Kidney (tissue), 14 donors: ENCODE measurements around the gene SEC23B. TPM values are rescaled to one million over a fixed set of nuclear protein-coding genes. Genes with fewer than 3 reads are reported as not detected.
A peak's percentile ranks its signal among the peaks of the same experiment; 100 is the strongest.

ENCODE experiments used
- DNase-seq, 5 donors: peaks; one replicate each; pipeline ENCODE4 v3.0.0-alpha.2; 2013 to 2020
- FAIRE-seq: peaks from 2 replicates; lab custom pipeline; 2012; peaks lifted over from hg19 to GRCh38; lab: Jason Lieb, UNC
- H3K27ac ChIP-seq, 2 donors: one replicate each; pipeline ENCODE4 v1.7.0; 2013; ENCODE audit warnings: low read depth in 2 of 2, low read length in 2 of 2, inconsistent platforms in 1 of 2
- H3K27me3 ChIP-seq: one replicate; pipeline ENCODE4 v1.7.1; 2013; ENCODE audit warnings: low read length, inconsistent platforms; ENCODE audit not compliant: control insufficient read depth, insufficient read depth
- H3K36me3 ChIP-seq, 3 donors: one replicate each; pipeline versions ENCODE4 v1.7.0 to v1.7.1; 2013; ENCODE audit warnings: low read length in 3 of 3, control low read depth in 1 of 3, inconsistent platforms in 1 of 3; ENCODE audit not compliant: insufficient read depth in 3 of 3, control insufficient read depth in 2 of 3
- H3K4me1 ChIP-seq, 3 donors: one replicate each; pipeline versions ENCODE4 v1.7.0 to v1.7.1; 2013; ENCODE audit warnings: low read length in 3 of 3, inconsistent platforms in 1 of 3, low read depth in 1 of 3; ENCODE audit not compliant: control insufficient read depth in 2 of 3, insufficient read depth in 2 of 3
- H3K4me3 ChIP-seq, 3 donors: one replicate each; pipeline versions ENCODE4 v1.7.0 to v1.8.1; 2013; ENCODE audit warnings: low read length in 3 of 3, control low read depth in 1 of 3, inconsistent platforms in 1 of 3
- H3K9ac ChIP-seq, 3 donors: one replicate each; pipeline versions ENCODE4 v1.7.0 to v1.7.1; 2013; ENCODE audit warnings: low read length in 3 of 3, control low read depth in 1 of 3, inconsistent platforms in 1 of 3
- H3K9me3 ChIP-seq, 3 donors: one replicate each; pipeline versions ENCODE4 v1.7.0 to v1.7.1; 2013; ENCODE audit warnings: low read length in 3 of 3, control low read depth in 1 of 3, inconsistent platforms in 1 of 3; ENCODE audit not compliant: control insufficient read depth in 2 of 3, insufficient read depth in 1 of 3
- intact Hi-C: fragments of 100-400 bp; cut with DNase I; formaldehyde crosslinking; loops from one replicate; pipeline ENCODE4 v1.11.1; 2022
- polyA plus RNA-seq: library from polyadenylated mRNA; stranded (reverse); fragments of 350-450 nt; fragmentation: Illumina TruSeq; extraction: RNeasy Lipid Tissue Mini Kit (QIAGEN cat#74804); gene quantifications from one replicate; pipeline ENCODE4 v1.2.3, GENCODE V29; 2014; ENCODE audit warnings: low read depth, low replicate concordance; ENCODE audit not compliant: insufficient read depth
- total RNA-seq: library from RNA; stranded (reverse); fragmentation: NEBNext Ultra II Directional; extraction: Animal tissue kit (Norgen Biotek cat#: 25700); gene quantifications from one replicate; pipeline ENCODE4 v1.2.1, GENCODE V29; 2021
- TF ChIP-seq, protein P1 (sequence below): IDR thresholded peaks from 3 replicates; pipeline ENCODE4 v1.5.1; 2012; ENCODE audit warnings: mild to moderate bottlenecking, moderate library complexity, borderline replicate concordance; ENCODE audit not compliant: insufficient read depth; ENCODE audit errors: extremely low read depth
- donor health status: control.
- donor health status: control.
- donor health status: control.
- donor health status: control.
- donor health status: control.
- donor health status: DM: yes; HTN: yes; CAD: no.
- donor health status: Normal renal cell carcinoma (clear cell type).

The SEC23B gene
- total and polyA plus RNA-seq, 2 donors from 2014 or later = 46.4 to 67.3 TPM

DNA sequence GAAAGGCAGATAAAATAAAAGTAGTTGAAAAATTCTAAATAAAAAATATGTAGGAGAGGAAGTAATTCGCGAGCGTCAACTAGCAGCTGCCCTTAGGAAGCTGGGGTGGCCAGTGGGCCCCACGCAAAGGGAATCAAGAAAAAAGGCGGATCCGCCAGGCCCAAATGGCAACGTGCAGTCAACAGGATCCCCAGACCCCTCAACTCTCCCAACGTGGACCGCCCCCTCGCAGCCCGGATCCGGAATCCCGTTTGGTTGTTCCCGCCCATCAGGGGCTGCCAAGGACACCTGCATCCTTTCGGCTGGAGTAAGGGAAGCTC is 41.2 kb upstream of the SEC23B start:
- Histone ChIP-seq H3K4me3 (peak overlapping the region; percentile 86 to 99 (median 93)), H3K4me1 (peaks cover 0 to 11% (median 0%) of the 10 kb centered on the region in 3 donors), H3K36me3 (peaks cover 0 to 5% (median 3%) of the 10 kb centered on the region in 3 donors), H3K27me3 (no peaks in the 10 kb centered on the region), H3K9me3 (no peaks in the 10 kb centered on the region), H3K9ac (peak overlapping the region in 2 of 3 donors; percentile 54 to 62), H3K27ac (no peak overlapping the region)
- FAIRE-seq (no peak), DNase-seq (no peak)
- intact Hi-C loops = no loop called here
- TF ChIP-seq, protein P1, sequence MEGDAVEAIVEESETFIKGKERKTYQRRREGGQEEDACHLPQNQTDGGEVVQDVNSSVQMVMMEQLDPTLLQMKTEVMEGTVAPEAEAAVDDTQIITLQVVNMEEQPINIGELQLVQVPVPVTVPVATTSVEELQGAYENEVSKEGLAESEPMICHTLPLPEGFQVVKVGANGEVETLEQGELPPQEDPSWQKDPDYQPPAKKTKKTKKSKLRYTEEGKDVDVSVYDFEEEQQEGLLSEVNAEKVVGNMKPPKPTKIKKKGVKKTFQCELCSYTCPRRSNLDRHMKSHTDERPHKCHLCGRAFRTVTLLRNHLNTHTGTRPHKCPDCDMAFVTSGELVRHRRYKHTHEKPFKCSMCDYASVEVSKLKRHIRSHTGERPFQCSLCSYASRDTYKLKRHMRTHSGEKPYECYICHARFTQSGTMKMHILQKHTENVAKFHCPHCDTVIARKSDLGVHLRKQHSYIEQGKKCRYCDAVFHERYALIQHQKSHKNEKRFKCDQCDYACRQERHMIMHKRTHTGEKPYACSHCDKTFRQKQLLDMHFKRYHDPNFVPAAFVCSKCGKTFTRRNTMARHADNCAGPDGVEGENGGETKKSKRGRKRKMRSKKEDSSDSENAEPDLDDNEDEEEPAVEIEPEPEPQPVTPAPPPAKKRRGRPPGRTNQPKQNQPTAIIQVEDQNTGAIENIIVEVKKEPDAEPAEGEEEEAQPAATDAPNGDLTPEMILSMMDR = no peak

DNA sequence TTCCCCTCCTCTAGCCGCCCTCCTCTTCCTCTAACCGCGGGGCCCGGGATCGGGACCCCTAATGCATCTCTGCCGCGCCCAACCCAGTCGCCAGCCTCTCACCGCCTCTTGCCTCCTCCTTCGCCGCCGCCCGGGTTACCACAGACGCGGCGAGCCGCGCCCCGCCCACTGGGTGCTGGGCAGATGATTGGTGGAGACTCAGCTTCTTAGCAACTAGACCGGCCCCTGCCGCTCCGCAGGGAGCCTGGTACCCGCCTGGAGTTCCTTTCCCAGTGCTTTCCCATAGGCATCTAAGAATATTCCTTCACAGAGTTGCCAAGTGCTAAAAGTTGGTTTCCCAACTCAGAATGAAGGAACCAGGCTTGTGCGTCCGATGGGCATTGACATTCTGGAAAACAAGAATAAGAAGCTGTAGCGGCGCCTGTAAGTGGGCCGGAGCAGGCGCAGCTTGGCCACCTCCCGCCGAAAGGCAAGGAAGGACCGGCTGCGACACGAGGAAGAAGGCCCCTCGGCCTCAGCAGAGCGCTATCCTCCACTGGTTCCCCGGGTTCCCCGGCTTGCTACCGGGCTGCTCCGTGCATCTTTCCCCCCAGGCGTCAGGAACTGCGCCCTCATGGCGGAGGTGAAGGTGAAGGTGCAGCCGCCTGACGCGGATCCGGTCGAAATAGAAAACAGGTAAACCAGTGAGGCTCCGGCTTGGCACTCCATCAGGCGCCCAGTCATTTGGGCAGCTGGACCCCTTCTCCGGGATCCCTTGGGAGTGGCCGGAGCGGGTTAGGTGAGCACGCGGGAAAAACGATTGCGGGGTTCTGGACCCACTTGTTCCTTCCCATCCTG is 40.6 kb upstream of the SEC23B start, which contains the start of the genes DZANK1 and POLR3F:
Gene DZANK1 (minus strand): TSS at position 137 of the 837 bp plus-strand sequence. CDS start 1,672 bp downstream, outside the sequence.
Gene POLR3F (plus strand): TSS at position 497 of the 837 bp plus-strand sequence. CDS start 117 bp downstream, at position 614.
- TF ChIP-seq, protein P1 = no peak
- Histone ChIP-seq H3K27ac (peak within 1 kb of the TSS; percentile 95 to 97), H3K9me3 (no peaks in the 10 kb centered on the region), H3K4me3 (peak within 1 kb of the TSS; percentile 86 to 99 (median 93)), H3K27me3 (no peaks in the 10 kb centered on the region), H3K36me3 (peaks cover 0 to 5% (median 3%) of the 10 kb centered on the region in 3 donors), H3K9ac (peak within 1 kb of the TSS; percentile 79 to 91 (median 89)), H3K4me1 (peaks cover 0 to 11% (median 0%) of the 10 kb centered on the region in 3 donors)
- FAIRE-seq (peak; percentile 74), DNase-seq (peak; percentile 97 to 99 (median 97))
- intact Hi-C loops = no loop called here

DNA sequence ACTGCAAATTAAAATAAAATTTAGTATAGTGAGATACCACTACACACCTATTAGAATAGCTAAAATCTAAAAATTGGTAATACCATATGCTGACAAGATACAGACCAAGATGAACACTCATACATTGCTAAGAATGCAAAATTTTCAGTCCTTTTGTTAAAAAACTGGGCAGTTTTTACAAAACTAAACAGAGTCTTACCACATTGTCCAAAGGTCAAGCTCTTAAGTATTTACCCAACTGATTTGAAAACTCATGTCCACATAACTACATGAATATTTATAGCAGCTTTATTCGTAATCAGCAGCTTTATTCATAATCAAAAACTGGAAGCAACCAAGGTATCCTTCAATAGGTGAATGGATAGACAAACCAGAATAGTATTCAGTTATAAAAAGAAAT is 30.5 kb upstream of the SEC23B start:
- Histone ChIP-seq H3K9me3 (no peaks in the 10 kb centered on the region), H3K27ac (no peak overlapping the region), H3K4me1 (no peaks in the 10 kb centered on the region), H3K36me3 (peaks cover 3 to 23% (median 20%) of the 10 kb centered on the region in 3 donors), H3K4me3 (no peak overlapping the region), H3K27me3 (no peaks in the 10 kb centered on the region), H3K9ac (no peak overlapping the region)
- intact Hi-C loops = no loop called here
- DNase-seq (no peak), FAIRE-seq (no peak)
- TF ChIP-seq, protein P1 = no peak
